KG1 (cell line): Measurements from ENCODE around the gene TADA2A.

ENCODE experiments used
- DNase-seq: peaks from one replicate; lab custom pipeline; 2025; lab: John Stamatoyannopoulos, UW

Gene TADA2A

GRCh38 chr17:37462492-37462891 lies 55.8 kb downstream of the TADA2A start:
- DNase-seq = no peak

- no peak for DNase-seq
Observed at GRCh38 chr17:37463039-37463438, 56.4 kb downstream of the TADA2A start.

- no peak for DNase-seq
Observed at GRCh38 chr17:37465069-37465616, 58.5 kb downstream of the TADA2A start.

GRCh38 chr17:37466471-37466870 lies 59.8 kb downstream of the TADA2A start:
- no peak for DNase-seq

- DNase-seq = no peak
Observed at GRCh38 chr17:37470181-37470580, 63.5 kb downstream of the TADA2A start.

GRCh38 chr17:37475731-37476420 lies 69.2 kb downstream of the TADA2A start:
- no peak for DNase-seq

- no peak for DNase-seq
Observed at GRCh38 chr17:37476431-37477120, 69.9 kb downstream of the TADA2A start.

- no peak for DNase-seq
Observed at GRCh38 chr17:37478187-37478586, 71.5 kb downstream of the TADA2A start.

GRCh38 chr17:37479025-37479424 lies 72.3 kb downstream of the TADA2A start:
- no peak for DNase-seq

- DNase-seq = no peak
Observed at GRCh38 chr17:37480427-37480826, 73.7 kb downstream of the TADA2A start.

GRCh38 chr17:37481001-37481665 lies 74.4 kb downstream of the TADA2A start:
- no peak for DNase-seq

GRCh38 chr17:37483311-37484039 lies 76.8 kb downstream of the TADA2A start:
- no peak for DNase-seq

GRCh38 chr17:37485938-37486570 lies 79.4 kb downstream of the TADA2A start:
- DNase-seq = no peak

- DNase-seq = no peak
Observed at GRCh38 chr17:37488009-37488604, 81.4 kb downstream of the TADA2A start.

GRCh38 chr17:37488607-37489196 lies 82.0 kb downstream of the TADA2A start:
- DNase-seq = peak; percentile 16

- peak; percentile 54 for DNase-seq
Observed at GRCh38 chr17:37489197-37490001, 82.7 kb downstream of the TADA2A start, which contains the start of gene DUSP14. Gene DUSP14, plus strand, starts transcription at chr17:37489891. Its CDS starts 22,382 bp downstream, at chr17:37512273.

- DNase-seq = peak; percentile 49
Observed at GRCh38 chr17:37490022-37490587, 83.4 kb downstream of the TADA2A start.

GRCh38 chr17:37490638-37491614 lies 84.2 kb downstream of the TADA2A start:
- DNase-seq = no peak
